Epithelial cell of proximal tubule (primary cell): Measurements from ENCODE around the gene RNF26. TPM values are rescaled to one million over a fixed set of nuclear protein-coding genes. Genes with fewer than 3 reads are reported as not detected.

ENCODE experiments used
- DNase-seq: peaks from one replicate; pipeline ENCODE4 v3.0.0-alpha.2; 2011; ENCODE audit warnings: low read depth
- H3K4me3 ChIP-seq: 2 replicates; pipeline ENCODE4 v1.5.1; 2011; ENCODE audit warnings: low read depth, mild to moderate bottlenecking, low read length
- total RNA-seq: library from RNA; depleted of rRNA; stranded (reverse); fragments of >200 nt; gene quantifications from 2 replicates; pipeline ENCODE4 v1.2.3, GENCODE V29; 2015
- TF ChIP-seq, protein P1 (sequence below): conservative IDR thresholded peaks from 2 replicates; pipeline ENCODE4 v1.5.1; 2012; ENCODE audit warnings: low read depth, mild to moderate bottlenecking, low read length

The RNF26 gene
- total RNA-seq, 1 donor from 2014 or later = 18.6 TPM

DNA sequence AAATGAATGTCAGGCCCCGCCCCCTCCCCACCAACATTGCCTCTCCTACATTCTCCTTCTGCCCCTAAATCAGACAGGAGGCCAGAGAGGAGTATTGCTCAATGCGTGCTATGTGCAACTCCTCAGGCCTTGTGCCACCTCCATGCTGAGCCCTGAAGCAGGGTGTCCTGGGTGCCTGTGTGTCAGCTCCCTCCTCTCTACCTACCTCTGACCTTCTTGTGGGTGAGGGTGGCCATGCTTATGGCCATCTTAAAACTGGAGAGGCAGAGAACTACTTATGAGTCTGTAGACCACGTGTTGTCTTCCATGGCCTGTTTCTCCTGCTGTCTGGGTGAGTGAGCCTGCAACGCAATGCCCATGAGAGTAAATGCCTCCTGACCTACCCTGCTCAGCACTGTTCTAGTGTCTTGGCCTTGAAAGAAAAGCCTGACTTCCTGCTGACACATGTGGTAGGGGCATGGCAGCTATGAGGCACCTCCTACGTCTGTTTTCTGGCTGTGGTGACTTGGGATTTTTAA, 27.9 kb upstream of the RNF26 start:
- H3K4me3 ChIP-seq = no peak overlapping the region
- no peak for DNase-seq
- TF ChIP-seq, protein P1, sequence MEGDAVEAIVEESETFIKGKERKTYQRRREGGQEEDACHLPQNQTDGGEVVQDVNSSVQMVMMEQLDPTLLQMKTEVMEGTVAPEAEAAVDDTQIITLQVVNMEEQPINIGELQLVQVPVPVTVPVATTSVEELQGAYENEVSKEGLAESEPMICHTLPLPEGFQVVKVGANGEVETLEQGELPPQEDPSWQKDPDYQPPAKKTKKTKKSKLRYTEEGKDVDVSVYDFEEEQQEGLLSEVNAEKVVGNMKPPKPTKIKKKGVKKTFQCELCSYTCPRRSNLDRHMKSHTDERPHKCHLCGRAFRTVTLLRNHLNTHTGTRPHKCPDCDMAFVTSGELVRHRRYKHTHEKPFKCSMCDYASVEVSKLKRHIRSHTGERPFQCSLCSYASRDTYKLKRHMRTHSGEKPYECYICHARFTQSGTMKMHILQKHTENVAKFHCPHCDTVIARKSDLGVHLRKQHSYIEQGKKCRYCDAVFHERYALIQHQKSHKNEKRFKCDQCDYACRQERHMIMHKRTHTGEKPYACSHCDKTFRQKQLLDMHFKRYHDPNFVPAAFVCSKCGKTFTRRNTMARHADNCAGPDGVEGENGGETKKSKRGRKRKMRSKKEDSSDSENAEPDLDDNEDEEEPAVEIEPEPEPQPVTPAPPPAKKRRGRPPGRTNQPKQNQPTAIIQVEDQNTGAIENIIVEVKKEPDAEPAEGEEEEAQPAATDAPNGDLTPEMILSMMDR = no peak

DNA sequence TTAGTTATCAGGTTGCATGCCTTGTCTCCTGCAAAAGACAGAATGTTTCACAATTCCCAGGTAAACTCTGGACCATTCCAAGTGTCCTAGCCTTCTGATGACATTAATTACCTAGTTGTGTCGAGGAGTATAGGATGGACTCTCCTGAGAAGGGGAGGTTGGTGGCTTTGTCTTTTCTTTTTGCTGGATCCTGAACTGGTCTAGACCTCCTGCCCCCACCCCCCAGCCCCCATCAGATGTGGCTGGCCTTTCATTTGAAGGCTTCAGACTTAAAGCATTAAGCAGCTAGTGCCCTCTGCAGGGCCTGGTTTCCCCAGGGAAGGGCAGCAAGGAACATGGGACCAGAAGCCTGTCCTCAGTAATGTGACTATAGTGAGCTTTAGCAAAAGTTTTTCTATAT, 27.1 kb upstream of the RNF26 start:
- DNase-seq = no peak
- TF ChIP-seq, protein P1 = peak; percentile 40

DNA sequence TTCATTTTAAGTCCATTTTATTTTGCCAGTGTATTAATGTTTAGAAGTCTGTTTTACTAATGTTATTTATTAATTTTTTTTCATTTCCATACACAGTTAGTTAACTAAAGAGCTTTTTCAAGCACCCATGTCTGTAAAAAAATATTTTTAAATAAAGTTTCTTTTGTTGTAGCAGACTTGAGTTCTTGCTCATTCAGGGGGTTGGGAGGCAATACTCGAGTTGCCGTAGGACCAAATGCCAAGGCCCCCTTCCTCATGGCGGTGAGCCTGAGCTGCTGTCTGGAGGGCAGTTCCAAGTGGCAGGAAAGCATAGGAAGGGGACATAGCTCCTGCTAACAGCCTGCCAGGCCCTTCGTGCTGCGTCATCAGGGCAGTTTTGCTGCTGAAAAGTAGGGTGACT, 26.4 kb upstream of the RNF26 start:
- TF ChIP-seq, protein P1 = no peak
- DNase-seq = no peak
- H3K4me3 ChIP-seq = no peak overlapping the region

More for the DNA sequence above, 27.1 kb upstream of the RNF26 start:
- no peak overlapping the region for H3K4me3 ChIP-seq

DNA sequence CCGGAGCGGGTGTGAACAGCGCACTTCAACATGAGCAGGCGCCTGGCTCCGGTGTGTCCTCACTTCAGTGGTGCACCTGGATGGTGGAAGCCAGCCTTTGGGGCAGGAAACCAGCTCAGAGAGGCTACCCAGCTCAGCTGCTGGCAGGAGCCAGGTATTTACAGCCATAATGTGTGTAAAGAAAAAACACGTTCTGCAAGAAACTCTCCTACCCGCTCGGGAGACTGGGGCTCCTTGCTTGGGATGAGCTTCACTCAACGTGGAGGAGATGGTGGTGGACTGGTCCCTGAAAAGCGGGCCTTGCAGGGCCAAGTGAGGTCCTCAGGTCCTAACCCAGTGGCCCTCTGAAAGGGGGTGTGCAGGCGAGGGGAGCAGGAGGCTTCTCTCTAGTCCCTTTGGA, 24.9 kb upstream of the RNF26 start:
- H3K4me3 ChIP-seq = no peak overlapping the region
- TF ChIP-seq, protein P1 = no peak
- DNase-seq = no peak

DNA sequence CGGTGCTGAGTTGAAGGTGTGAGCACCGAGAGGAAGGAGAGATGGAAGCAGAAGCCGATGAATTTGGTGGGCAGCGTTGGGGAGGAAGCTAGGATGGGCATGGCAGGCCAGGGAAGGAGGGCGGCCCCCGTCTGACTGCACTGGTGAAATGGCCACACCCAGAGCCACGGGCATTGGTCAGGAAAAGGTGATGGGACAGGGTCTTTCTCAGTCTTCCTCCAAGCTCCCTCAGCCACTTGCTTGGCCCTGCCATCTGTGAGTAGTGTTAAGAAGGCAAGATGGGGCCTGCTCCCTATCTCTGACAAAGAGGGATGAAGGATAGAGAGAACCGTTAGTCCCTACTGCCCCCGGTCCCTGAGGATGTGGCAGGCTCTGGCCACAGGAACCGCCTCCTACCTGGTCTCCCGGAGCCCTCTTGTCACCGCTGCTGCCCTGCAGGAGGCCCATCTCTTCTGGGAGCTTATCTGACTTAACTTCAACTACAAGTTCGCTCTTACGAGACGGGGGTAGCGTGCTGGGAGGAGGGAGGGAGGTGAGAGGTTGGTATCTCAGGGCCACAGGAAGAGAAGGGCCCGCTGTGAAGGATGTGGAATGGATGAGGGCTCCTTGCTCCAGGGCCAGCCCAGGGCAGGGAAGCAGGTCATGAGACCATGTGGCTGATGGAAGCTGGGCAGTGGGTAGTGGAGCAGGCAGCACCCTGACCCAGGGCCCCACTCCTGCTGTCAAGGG, 24.2 kb upstream of the RNF26 start:
- H3K4me3 ChIP-seq = no peak overlapping the region
- TF ChIP-seq, protein P1 = no peak
- no peak for DNase-seq

DNA sequence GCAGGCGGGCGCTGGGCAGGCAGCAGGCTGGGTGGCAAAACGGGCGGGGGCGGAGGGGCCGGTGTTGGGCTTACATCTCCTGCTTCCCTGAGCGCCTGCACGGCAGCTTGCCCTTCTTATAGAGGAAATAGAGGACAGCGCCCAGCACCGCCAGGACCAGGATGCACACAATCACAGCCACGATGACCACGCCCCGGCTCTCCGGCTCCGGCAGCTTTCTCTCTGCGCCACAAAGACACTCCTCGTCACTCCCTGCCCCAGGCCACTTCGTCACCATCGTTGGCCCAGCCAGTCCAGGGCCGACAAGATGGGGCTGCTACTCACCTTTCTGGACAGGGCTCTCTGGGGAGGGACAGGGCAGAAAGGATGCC, 23.7 kb upstream of the RNF26 start:
- TF ChIP-seq, protein P1 = no peak
- no peak for DNase-seq
- no peak overlapping the region for H3K4me3 ChIP-seq

DNA sequence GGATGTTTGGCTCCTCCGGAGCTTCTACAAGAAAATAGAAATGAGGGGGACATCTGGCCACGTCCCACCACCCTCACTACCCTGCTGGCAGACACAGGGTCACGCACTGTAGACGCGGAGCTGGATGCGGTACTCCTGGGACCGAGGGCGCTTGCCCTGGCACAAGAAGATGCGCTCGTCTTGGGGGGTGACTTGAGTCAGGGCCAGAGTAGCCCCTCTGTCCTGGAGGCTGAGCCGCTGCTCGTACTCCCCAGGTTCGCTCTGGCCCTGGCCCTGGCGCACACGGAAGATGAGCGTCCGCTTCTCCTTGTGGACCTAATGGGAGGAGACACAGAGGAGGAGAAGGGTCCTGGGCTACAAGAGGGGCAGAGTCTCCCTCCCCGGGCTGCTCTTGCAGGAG, 19.6 kb upstream of the RNF26 start:
- TF ChIP-seq, protein P1 = no peak
- no peak for DNase-seq
- peak overlapping the region; percentile 76 for H3K4me3 ChIP-seq
